Neural progenitor cell (in vitro differentiated cells): Measurements from ENCODE around the gene TMEM30A.

Experiments used
- EZH2 ChIP-seq: fragments of 200-600 bp; sonication (generic); IDR thresholded peaks from 2 replicates; pipeline ENCODE4 v1.6.1; 2017; ENCODE audit warnings: antibody characterized with exemption, mild to moderate bottlenecking, moderate library complexity
- EZH2phosphoT487 ChIP-seq: fragments of 200-600 bp; sonication (generic); IDR thresholded peaks from 2 replicates; pipeline ENCODE4 v1.6.1; 2017; ENCODE audit warnings: antibody characterized with exemption
- TF ChIP-seq, protein P1 (sequence below): fragments of 200-600 bp; sonication (generic); IDR thresholded peaks from 2 replicates; pipeline ENCODE4 v1.5.1; 2017; ENCODE audit warnings: antibody characterized with exemption, mild to moderate bottlenecking

DNA sequence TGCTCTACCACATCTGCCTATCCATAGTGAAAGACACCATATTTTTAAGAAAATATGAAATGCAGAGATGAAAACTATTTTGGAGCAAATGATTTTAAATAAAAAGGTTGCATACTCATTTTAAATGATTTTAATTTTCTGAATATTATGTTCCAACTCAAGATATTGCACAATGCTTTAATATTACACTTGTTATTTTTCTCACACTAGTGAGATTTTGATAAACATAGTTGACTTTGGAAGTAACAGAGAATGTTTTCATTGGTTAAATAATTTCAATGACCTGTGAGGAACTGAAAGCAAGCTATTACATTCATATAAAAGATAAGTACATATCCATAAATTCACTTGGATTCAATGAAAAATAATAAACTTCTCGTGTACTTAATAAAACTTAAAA lies 7.2 kb upstream of the TMEM30A start:
- TF ChIP-seq EZH2 (no peak), EZH2phosphoT487 (no peak)
- TF ChIP-seq, protein P1, sequence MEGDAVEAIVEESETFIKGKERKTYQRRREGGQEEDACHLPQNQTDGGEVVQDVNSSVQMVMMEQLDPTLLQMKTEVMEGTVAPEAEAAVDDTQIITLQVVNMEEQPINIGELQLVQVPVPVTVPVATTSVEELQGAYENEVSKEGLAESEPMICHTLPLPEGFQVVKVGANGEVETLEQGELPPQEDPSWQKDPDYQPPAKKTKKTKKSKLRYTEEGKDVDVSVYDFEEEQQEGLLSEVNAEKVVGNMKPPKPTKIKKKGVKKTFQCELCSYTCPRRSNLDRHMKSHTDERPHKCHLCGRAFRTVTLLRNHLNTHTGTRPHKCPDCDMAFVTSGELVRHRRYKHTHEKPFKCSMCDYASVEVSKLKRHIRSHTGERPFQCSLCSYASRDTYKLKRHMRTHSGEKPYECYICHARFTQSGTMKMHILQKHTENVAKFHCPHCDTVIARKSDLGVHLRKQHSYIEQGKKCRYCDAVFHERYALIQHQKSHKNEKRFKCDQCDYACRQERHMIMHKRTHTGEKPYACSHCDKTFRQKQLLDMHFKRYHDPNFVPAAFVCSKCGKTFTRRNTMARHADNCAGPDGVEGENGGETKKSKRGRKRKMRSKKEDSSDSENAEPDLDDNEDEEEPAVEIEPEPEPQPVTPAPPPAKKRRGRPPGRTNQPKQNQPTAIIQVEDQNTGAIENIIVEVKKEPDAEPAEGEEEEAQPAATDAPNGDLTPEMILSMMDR, result no peak
